Endothelial cell of umbilical vein (primary cell): Measurements from ENCODE around the gene ZNF202.

Experiments used
- EZH2 ChIP-seq: IDR thresholded peaks from 2 replicates; pipeline ENCODE4 v1.6.1; 2012; ENCODE audit warnings: borderline replicate concordance, low read depth, mild to moderate bottlenecking, moderate library complexity, low read length, inconsistent platforms; ENCODE audit not compliant: severe bottlenecking
- FOS ChIP-seq: IDR thresholded peaks from 2 replicates; pipeline ENCODE4 v1.6.1; 2011; ENCODE audit warnings: mild to moderate bottlenecking, low read length, moderate library complexity, borderline replicate concordance; ENCODE audit not compliant: insufficient read depth
- MYC ChIP-seq: IDR thresholded peaks from one replicate; pipeline ENCODE4 v1.6.1; 2011; ENCODE audit warnings: mild to moderate bottlenecking, low read depth, low read length
- POLR2A ChIP-seq: IDR thresholded peaks from 2 replicates; pipeline ENCODE4 v1.6.1; 2012; ENCODE audit warnings: low read depth, mild to moderate bottlenecking, control low read depth, low read length
- POLR2AphosphoS5 ChIP-seq: IDR thresholded peaks from 2 replicates; pipeline ENCODE4 v1.6.1; 2012; ENCODE audit warnings: low read depth, mild to moderate bottlenecking, control low read depth, low read length, moderate library complexity; ENCODE audit not compliant: insufficient read depth
- TF ChIP-seq, protein P1 (sequence below), 2 donors: IDR thresholded peaks; 1 replicate in 1 of 2; 2 replicates in 1 of 2; pipeline ENCODE4 v1.5.1; 2011; ENCODE audit warnings: low read length in 2 of 2, mild to moderate bottlenecking in 2 of 2, moderate library complexity in 2 of 2, control low read depth in 1 of 2, inconsistent platforms in 1 of 2, low read depth in 1 of 2; ENCODE audit not compliant: insufficient read depth in 1 of 2; ENCODE audit errors: extremely low read depth in 1 of 2

DNA sequence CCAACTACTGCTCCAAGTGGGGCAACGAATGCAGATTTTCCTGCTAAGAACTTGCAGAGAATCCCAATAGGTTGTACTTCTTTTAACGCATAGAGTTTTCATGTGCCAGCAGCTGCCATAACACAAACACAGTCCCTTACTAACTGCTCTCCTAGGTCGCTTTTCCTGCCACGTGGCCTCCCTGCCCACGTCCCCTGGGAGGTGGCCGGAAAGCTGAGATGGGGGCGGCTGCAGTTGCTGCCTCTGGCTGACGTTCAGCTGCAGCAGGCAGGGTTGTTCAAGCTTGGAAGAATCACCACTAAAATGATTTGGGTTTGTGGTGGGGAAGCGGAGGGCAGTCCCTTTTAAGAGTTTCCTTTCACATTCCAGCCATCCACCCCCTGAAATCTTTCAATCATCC is 39.3 kb downstream of the ZNF202 start:
- TF ChIP-seq POLR2A (no peak), POLR2AphosphoS5 (no peak), EZH2 (no peak), MYC (no peak), FOS (no peak)
- TF ChIP-seq, protein P1, sequence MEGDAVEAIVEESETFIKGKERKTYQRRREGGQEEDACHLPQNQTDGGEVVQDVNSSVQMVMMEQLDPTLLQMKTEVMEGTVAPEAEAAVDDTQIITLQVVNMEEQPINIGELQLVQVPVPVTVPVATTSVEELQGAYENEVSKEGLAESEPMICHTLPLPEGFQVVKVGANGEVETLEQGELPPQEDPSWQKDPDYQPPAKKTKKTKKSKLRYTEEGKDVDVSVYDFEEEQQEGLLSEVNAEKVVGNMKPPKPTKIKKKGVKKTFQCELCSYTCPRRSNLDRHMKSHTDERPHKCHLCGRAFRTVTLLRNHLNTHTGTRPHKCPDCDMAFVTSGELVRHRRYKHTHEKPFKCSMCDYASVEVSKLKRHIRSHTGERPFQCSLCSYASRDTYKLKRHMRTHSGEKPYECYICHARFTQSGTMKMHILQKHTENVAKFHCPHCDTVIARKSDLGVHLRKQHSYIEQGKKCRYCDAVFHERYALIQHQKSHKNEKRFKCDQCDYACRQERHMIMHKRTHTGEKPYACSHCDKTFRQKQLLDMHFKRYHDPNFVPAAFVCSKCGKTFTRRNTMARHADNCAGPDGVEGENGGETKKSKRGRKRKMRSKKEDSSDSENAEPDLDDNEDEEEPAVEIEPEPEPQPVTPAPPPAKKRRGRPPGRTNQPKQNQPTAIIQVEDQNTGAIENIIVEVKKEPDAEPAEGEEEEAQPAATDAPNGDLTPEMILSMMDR (IDR thresholded peaks at IDR 0.05; ENCODE audit: extremely low read depth in 1 of 2, insufficient read depth in 1 of 2, low read depth in 1 of 2, low read length in 2 of 2) = no peak
